GM21360 (cell line): ENCODE results near the gene NBEAL1.
"Not testable (repeated sequence)": the region's sequence is repeated elsewhere in the genome, so short reads cannot be mapped to it uniquely, and the experiment has no call there.

Experiments
- ATAC-seq: cut with Tn5 transposase; IDR thresholded peaks from one replicate; pipeline ENCODE4 v1.9.1; 2021; ENCODE audit warnings: mild to moderate bottlenecking, moderate library complexity; ENCODE audit not compliant: unreplicated experiment

Gene NBEAL1

DNA sequence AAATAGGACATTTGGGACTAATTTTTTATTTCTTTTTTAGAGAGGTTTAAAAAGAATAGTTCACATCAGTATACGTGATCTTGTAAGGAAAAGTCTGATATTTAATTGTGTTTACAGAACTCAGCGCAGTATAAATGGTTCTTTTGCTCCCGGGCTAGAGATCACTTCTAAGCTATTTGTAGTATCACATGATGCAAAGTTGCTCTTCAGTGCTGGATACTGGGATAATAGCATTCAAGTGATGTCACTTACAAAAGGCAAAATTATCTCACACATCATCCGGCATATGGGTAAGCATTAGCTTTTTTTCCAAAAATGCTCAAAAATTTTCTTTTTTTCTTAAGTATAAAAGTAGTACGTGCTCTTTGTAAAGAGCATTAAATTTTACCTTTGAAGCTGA lies 186.8 kb downstream of the NBEAL1 start:
- no peak for ATAC-seq

DNA sequence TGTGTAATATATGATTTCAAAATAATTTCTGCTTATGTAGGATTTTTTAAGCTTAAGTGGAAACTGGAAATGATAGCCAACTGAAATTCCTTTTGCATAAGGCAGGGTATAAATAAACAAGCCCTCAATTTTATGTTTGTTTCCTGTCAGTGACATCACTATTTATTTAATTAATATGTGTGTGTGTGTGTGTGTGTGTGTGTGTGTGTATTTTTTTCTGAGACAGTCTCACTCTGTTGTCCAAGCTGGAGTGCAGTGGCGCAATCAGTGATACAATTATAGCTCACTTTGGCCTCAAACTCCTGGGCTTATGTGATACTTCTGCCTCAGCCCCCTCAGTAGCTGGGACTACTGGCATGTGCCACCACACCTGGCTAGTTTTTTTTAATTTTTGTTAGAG lies 194.9 kb downstream of the NBEAL1 start:
- no peak for ATAC-seq

DNA sequence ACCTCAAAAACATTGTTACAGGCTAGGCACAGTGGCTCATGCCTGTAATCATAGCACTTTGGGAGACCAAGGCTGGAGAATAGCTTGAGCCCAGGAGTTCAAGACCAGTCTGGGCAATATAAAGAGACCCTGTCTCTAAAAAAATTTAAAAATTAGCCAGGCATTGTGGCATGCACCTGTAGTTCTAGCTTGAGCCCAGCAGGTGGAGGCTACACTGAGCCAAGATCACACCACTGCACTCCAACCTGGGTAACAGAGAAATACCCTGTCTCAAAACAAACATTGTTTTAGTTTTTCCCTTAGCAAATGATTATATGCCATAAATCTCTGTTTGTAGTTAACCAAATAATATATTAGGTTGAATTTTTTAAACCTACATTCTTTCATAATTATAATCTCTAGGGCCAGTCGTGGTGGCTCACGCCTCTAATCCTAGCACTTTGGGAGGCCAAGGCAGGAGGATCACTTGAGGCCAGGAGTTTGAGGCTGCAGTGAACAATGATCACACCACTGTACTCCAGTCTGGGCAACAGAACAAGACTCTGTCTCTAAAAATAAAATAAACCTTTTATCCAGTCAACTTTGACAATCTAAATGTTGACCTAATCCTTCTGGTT lies 210.9 kb downstream of the NBEAL1 start:
- ATAC-seq = no peak

- ATAC-seq = not testable (repeated sequence)
These were observed 215.0 kb downstream of the NBEAL1 start for GRCh38 chr2:203229674-203230073.

GRCh38 chr2:203237346-203238238 lies 222.9 kb downstream of the NBEAL1 start:
- ATAC-seq = no peak

- ATAC-seq = no peak
These were observed 223.6 kb downstream of the NBEAL1 start for GRCh38 chr2:203238292-203238703.

DNA sequence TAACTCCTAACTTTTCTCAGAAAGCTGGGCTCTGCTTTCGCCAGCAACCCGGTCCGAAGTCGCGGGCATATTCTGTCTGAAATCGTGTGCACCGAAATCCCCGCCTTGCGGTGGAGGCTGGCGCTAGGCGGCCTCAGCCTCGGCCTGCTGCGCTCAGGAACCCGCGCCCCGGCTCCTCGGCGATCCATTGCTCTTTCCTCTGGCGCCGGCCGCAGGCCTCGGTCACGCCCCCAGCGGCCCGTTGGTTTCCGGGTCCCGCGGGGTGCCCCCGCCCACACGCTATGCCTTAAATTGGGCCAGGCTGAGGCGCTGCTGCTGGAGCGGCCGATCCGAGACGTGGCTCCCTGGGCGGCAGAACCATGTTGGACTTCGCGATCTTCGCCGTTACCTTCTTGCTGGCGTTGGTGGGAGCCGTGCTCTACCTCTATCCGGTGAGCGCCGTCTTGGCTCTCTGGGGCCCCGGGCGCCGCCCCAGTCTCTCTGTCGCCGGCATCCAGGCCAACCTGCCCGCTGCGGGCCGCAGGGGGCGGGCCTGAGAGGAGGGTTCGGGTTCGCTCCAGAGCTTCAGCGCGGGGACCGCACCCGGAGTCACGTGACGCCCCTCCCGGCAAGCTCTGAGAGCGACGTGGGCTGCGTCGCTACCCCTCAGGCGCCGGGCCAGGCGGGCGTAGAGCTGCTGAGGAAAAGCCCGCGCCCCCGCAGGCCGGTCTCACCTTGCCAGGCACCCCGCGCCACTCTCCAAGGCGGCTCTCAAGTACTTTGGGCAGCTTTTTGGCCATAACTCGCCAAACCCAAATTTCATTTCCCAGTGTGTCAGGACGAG lies 224.2 kb downstream of the NBEAL1 start, which contains the start of gene CYP20A1:
CYP20A1 (plus strand) TSS at position 315 of the 823 bp plus-strand sequence; CDS start at position 360, 45 bp downstream.
- ATAC-seq = peak; percentile 85

DNA sequence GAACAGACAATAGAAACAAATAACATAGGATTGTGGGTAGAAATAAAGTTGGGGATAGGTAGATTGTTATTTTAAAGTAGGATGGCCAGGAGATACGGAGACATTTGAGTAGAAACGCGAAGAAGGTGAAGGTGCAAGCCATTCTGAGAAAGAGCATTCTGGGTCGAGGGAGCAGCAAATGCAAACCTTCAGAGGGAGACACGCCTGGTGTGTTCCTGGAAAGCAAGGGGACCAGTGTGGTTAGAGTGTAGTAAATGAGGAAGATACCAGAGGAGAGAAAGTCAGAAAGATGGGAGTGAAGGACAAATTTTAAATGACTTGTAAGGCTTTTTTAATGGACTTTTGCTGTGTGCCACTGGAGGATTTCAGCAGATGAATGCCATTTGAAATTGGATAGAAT lies 225.8 kb downstream of the NBEAL1 start:
- ATAC-seq = no peak

DNA sequence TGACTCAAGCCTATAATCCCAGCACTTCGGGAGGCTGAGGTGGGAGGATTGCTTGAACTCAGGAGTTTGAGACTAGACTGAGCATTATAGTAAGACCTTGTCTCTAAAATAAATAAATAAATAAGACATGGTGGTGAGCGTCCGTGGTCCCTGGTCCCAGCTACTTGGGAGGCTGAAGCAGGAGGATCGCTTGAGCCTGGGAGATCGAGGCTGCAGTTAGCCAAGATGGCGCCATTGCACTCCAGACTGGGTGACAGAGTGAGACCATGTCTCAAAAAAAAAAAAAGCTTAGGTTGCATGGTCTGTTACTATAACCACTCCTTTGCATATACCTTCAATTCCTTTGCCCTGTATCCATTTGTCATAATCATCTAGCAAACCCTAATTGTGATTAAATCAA lies 227.8 kb downstream of the NBEAL1 start:
- ATAC-seq = no peak

DNA sequence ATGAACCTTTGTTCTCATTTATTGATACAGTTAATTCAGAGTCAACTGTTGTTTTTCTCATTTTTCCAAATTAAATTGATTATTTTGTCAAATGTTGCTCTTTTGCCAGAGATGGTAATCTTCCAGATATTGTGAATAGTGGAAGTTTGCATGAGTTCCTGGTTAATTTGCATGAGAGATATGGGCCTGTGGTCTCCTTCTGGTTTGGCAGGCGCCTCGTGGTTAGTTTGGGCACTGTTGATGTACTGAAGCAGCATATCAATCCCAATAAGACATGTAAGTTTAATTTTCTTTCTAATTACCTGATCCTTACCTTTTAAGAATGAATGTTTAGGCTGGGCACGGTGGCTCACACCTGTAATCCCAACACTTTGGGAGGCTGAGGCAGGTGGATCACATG lies 232.0 kb downstream of the NBEAL1 start:
- ATAC-seq = no peak

GRCh38 chr2:203252818-203253217 lies 238.1 kb downstream of the NBEAL1 start:
- ATAC-seq = no peak

- not testable (repeated sequence) for ATAC-seq
These were observed 238.9 kb downstream of the NBEAL1 start for GRCh38 chr2:203253422-203254095.

DNA sequence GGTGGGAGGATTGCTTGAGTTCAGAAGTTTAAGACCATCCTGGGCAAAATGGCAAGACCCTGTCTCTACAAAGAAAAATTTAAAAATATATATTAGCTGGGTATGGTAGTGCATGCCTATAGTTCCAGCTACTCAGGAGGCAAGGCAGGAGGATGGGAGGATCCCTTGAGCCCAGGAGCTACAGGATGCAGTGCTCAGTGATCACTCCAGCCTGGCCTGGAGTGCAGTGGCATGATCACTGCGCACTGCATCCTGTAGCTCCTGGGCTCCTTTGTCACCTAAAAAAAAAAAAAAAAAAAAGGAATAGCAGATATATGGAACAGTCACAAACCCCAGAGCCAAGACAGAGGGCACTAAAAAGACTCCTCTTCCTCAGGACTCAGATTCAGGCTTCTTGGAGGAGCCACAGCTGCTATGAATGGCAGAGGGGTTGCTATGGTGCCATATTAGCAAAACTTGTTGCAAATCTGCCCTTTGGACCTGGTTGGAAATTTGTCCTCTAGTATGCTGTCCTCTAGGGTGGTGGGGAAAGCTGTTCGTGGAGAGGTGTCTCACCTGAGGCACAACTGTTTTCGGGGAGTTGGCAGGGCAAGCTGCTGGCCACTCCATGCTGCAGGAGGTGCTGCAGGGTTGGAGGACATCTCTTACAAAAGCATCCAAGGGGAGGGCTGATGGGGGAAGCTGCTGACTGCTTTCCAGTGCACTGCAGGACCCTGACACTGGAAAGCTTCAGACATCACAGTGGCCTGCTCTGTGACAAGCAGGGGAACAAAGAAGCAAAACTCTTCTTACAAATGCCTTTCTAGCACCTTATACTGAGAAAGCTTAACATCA lies 246.9 kb downstream of the NBEAL1 start:
- ATAC-seq = no peak
